SU-DHL-6 (cell line): ENCODE results near the gene VEGFC.

ENCODE experiments used
- EZH2phosphoT487 ChIP-seq: fragments of 200-600 bp; sonication (generic), shearing (Covaris generic); conservative IDR thresholded peaks from 2 replicates; pipeline ENCODE4 v1.6.1; 2018; ENCODE audit warnings: mild to moderate bottlenecking, antibody characterized with exemption, low read length, moderate library complexity, mixed read lengths
- TF ChIP-seq, protein P1 (sequence below): fragments of 200-600 bp; sonication (generic); IDR thresholded peaks from one replicate; pipeline ENCODE4 v1.5.1; 2017; ENCODE audit warnings: antibody characterized with exemption, mild to moderate bottlenecking, low read length, moderate library complexity; ENCODE audit not compliant: insufficient read depth, poor library complexity, severe bottlenecking

DNA sequence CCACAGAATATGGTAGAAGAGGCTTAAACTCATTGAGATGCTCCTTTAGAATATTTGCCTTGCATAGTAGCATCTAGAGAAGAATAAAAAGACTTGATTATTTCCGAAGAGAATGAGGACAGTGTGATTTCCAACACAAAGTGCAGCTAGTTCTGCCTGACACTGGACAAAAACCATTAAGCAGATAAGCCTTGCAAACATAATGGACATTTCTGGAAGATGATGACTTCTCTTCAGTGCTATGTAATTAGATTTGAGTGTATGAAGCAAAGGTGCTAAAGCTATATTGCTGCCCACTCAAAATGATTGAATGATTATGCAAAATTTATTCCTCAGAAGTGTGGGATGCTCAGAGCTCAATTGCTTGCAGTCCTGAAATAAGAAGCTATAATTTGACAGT is 156.4 kb downstream of the VEGFC start:
- TF ChIP-seq, protein P1, sequence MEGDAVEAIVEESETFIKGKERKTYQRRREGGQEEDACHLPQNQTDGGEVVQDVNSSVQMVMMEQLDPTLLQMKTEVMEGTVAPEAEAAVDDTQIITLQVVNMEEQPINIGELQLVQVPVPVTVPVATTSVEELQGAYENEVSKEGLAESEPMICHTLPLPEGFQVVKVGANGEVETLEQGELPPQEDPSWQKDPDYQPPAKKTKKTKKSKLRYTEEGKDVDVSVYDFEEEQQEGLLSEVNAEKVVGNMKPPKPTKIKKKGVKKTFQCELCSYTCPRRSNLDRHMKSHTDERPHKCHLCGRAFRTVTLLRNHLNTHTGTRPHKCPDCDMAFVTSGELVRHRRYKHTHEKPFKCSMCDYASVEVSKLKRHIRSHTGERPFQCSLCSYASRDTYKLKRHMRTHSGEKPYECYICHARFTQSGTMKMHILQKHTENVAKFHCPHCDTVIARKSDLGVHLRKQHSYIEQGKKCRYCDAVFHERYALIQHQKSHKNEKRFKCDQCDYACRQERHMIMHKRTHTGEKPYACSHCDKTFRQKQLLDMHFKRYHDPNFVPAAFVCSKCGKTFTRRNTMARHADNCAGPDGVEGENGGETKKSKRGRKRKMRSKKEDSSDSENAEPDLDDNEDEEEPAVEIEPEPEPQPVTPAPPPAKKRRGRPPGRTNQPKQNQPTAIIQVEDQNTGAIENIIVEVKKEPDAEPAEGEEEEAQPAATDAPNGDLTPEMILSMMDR: no peak
- no peak for TF ChIP-seq EZH2phosphoT487
